Measurements from ENCODE around the gene ACSL6.

The ACSL6 gene

GRCh38 chr5:132026516-132027008 lies 15.1 kb upstream of the ACSL6 start:
- H3K4me3 Mint-ChIP-seq = no peak overlapping the region
- H3K27me3 Mint-ChIP-seq (ENCODE audit: low read depth, poor library complexity) = peaks cover 35% of the 10 kb centered on the region
- H3K36me3 Mint-ChIP-seq (ENCODE audit: low read depth) = no peaks in the 10 kb centered on the region
- H3K9me3 Mint-ChIP-seq = no peaks in the 10 kb centered on the region
- DNase-seq = no peak
- no peaks in the 10 kb centered on the region for H3K4me1 Mint-ChIP-seq
- no peak overlapping the region for H3K27ac Mint-ChIP-seq
- no peak for TF ChIP-seq CTCF (IDR thresholded peaks at IDR 0.05)

GRCh38 chr5:132025403-132025971 lies 14.0 kb upstream of the ACSL6 start:
- DNase-seq = no peak
- no peak for TF ChIP-seq CTCF (IDR thresholded peaks at IDR 0.05)
- Mint-ChIP-seq H3K4me3 (no peak overlapping the region), H3K36me3 (ENCODE audit: low read depth) (no peaks in the 10 kb centered on the region), H3K4me1 (no peaks in the 10 kb centered on the region), H3K9me3 (no peaks in the 10 kb centered on the region), H3K27ac (no peak overlapping the region), H3K27me3 (ENCODE audit: low read depth, poor library complexity) (peaks cover 39% of the 10 kb centered on the region)

GRCh38 chr5:132024789-132025402 lies 13.4 kb upstream of the ACSL6 start:
- Mint-ChIP-seq H3K4me1 (no peaks in the 10 kb centered on the region), H3K27me3 (ENCODE audit: low read depth, poor library complexity) (peaks cover 37% of the 10 kb centered on the region), H3K36me3 (ENCODE audit: low read depth) (no peaks in the 10 kb centered on the region), H3K27ac (no peak overlapping the region), H3K9me3 (no peaks in the 10 kb centered on the region), H3K4me3 (no peak overlapping the region)
- DNase-seq = no peak
- no peak for TF ChIP-seq CTCF (IDR thresholded peaks at IDR 0.05)

- no peak for TF ChIP-seq CTCF (IDR thresholded peaks at IDR 0.05)
- Mint-ChIP-seq H3K4me3 (no peak overlapping the region), H3K9me3 (no peaks in the 10 kb centered on the region), H3K36me3 (ENCODE audit: low read depth) (no peaks in the 10 kb centered on the region), H3K4me1 (no peaks in the 10 kb centered on the region), H3K27me3 (ENCODE audit: low read depth, poor library complexity) (peaks cover 42% of the 10 kb centered on the region), H3K27ac (no peak overlapping the region)
- no peak for DNase-seq
Measured at GRCh38 chr5:132024117-132024435, 12.6 kb upstream of the ACSL6 start.

GRCh38 chr5:132023258-132024116 lies 12.0 kb upstream of the ACSL6 start:
- Mint-ChIP-seq H3K27ac (no peak overlapping the region), H3K4me3 (no peak overlapping the region), H3K27me3 (ENCODE audit: low read depth, poor library complexity) (peaks cover 48% of the 10 kb centered on the region), H3K36me3 (ENCODE audit: low read depth) (no peaks in the 10 kb centered on the region), H3K4me1 (no peaks in the 10 kb centered on the region), H3K9me3 (no peaks in the 10 kb centered on the region)
- DNase-seq = no peak
- no peak for TF ChIP-seq CTCF (IDR thresholded peaks at IDR 0.05)
